ENCODE data around the gene PRKCA.

The PRKCA gene

DNA sequence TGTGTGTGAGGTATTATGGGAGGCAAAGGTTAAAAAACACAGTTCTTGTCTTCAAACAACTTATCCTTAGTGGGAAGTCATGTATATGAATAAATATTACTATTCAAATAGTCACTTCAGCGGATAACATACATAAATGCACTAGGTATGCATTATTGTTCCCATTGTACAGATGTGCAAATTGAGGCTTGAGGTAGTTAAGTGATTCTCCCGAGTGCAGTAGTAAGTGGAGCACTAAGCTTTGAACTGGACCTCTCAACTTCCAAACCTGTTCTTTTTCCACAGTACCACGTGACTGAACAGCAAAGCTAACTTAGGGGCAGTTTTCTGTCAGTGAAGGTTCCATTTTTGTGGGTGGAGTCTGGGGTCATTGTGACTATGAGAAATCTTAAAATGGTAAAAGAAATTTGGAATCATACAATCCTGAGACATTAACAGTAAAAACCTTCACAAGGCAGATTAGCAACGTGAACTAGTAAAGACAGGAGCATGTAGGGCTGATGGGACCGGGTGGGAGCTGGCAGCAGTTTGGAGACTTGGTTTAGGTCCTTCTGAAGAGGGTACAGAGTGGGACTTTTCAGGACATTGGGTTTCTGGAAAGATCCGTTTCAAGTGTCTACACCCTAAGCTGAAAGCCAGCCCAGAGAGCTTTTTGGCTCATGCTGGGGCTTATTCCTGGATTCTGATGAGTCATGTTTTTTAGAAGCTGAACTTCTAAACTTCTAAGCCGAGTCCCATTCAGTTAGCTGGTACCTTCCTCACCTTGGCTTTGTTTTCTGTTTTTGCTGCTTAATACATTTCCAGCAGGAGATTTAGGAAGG, 204.9 kb downstream of the PRKCA start:
- Histone ChIP-seq H3K9me3 (ENCODE audit: insufficient read depth, low read depth, low read length) (no peaks in the 10 kb centered on the region), H3K36me3 (ENCODE audit: insufficient read depth, low read length) (no peaks in the 10 kb centered on the region), H3F3A (ENCODE audit: low read depth) (no peaks in the 10 kb centered on the region), H3K9ac (ENCODE audit: low read depth, low read length, poor library complexity, severe bottlenecking) (no peak overlapping the region), H3K4me1 (ENCODE audit: insufficient read depth, low read length, poor library complexity, severe bottlenecking) (no peaks in the 10 kb centered on the region), H3K4me3 (ENCODE audit: low read length, poor library complexity, severe bottlenecking) (no peak overlapping the region), H3K4me2 (ENCODE audit: low read depth, low read length, poor library complexity, severe bottlenecking) (no peak overlapping the region), H3K9me2 (replicated peaks; ENCODE audit: low read depth, low read length) (no peaks in the 10 kb centered on the region), H4K20me1 (ENCODE audit: insufficient read depth, low read length, poor library complexity, severe bottlenecking) (no peaks in the 10 kb centered on the region), H3K79me2 (ENCODE audit: insufficient read depth, low read length) (no peaks in the 10 kb centered on the region), H3K27me3 (ENCODE audit: insufficient read depth, low read length, poor library complexity, severe bottlenecking) (no peaks in the 10 kb centered on the region), H2AFZ (ENCODE audit: low read length) (no peak overlapping the region)
- TF ChIP-seq EZH2phosphoT487 (IDR thresholded peaks at IDR 0.05; ENCODE audit: borderline replicate concordance) = no peak
- TF ChIP-seq, protein P1, sequence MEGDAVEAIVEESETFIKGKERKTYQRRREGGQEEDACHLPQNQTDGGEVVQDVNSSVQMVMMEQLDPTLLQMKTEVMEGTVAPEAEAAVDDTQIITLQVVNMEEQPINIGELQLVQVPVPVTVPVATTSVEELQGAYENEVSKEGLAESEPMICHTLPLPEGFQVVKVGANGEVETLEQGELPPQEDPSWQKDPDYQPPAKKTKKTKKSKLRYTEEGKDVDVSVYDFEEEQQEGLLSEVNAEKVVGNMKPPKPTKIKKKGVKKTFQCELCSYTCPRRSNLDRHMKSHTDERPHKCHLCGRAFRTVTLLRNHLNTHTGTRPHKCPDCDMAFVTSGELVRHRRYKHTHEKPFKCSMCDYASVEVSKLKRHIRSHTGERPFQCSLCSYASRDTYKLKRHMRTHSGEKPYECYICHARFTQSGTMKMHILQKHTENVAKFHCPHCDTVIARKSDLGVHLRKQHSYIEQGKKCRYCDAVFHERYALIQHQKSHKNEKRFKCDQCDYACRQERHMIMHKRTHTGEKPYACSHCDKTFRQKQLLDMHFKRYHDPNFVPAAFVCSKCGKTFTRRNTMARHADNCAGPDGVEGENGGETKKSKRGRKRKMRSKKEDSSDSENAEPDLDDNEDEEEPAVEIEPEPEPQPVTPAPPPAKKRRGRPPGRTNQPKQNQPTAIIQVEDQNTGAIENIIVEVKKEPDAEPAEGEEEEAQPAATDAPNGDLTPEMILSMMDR (conservative IDR thresholded peaks at IDR 0.05; ENCODE audit: low read length) = no peak

DNA sequence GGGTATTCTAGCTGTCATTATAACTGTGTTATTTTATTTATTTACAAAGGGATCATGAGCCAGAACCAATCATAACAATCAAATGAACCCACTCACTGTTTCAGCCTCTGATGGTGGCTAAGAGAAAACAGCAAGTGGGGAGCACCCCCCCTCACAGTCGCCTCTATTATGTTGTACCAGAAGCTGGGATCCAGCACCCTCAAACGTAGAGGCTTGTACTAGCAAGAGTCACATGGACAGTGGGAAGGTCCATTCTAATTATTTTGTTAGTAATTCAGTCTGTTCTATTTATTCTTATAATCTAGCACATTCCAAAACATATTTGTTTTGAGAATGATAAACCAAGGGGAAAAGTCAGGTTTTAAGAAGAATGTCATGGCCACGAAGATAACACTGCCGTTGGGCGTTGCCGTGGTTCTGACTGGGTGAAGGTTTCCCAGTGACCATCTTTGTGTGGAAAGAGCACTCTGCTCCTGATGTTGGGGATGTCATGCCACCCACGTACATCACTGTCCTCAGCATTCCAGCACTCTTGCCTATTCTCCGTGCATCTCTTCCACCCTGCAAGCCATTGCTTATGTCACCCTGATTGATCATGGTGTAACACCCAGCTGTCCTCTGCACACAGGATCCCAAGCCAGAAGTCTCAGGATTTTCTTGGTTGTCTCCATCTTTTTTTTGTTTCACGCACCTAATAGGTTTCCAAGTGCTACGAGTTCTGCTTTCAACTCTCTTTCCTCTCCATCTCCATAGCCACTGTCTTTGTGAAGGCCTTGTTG, 205.8 kb downstream of the PRKCA start:
- H3K4me2 ChIP-seq (ENCODE audit: low read depth, low read length, poor library complexity, severe bottlenecking) = no peak overlapping the region
- no peaks in the 10 kb centered on the region for H3K9me3 ChIP-seq (ENCODE audit: insufficient read depth, low read depth, low read length)
- H3K9me2 ChIP-seq (replicated peaks; ENCODE audit: low read depth, low read length) = no peaks in the 10 kb centered on the region
- no peak overlapping the region for H3K4me3 ChIP-seq (ENCODE audit: low read length, poor library complexity, severe bottlenecking)
- no peak overlapping the region for H2AFZ ChIP-seq (ENCODE audit: low read length)
- no peaks in the 10 kb centered on the region for H3K36me3 ChIP-seq (ENCODE audit: insufficient read depth, low read length)
- no peaks in the 10 kb centered on the region for H3K27me3 ChIP-seq (ENCODE audit: insufficient read depth, low read length, poor library complexity, severe bottlenecking)
- no peaks in the 10 kb centered on the region for H3K79me2 ChIP-seq (ENCODE audit: insufficient read depth, low read length)
- no peak overlapping the region for H3K9ac ChIP-seq (ENCODE audit: low read depth, low read length, poor library complexity, severe bottlenecking)
- no peaks in the 10 kb centered on the region for H4K20me1 ChIP-seq (ENCODE audit: insufficient read depth, low read length, poor library complexity, severe bottlenecking)
- TF ChIP-seq EZH2phosphoT487 (IDR thresholded peaks at IDR 0.05; ENCODE audit: borderline replicate concordance) = no peak
- TF ChIP-seq, protein P1 (conservative IDR thresholded peaks at IDR 0.05; ENCODE audit: low read length) = no peak
- H3K4me1 ChIP-seq (ENCODE audit: insufficient read depth, low read length, poor library complexity, severe bottlenecking) = no peaks in the 10 kb centered on the region
- H3F3A ChIP-seq (ENCODE audit: low read depth) = no peaks in the 10 kb centered on the region

DNA sequence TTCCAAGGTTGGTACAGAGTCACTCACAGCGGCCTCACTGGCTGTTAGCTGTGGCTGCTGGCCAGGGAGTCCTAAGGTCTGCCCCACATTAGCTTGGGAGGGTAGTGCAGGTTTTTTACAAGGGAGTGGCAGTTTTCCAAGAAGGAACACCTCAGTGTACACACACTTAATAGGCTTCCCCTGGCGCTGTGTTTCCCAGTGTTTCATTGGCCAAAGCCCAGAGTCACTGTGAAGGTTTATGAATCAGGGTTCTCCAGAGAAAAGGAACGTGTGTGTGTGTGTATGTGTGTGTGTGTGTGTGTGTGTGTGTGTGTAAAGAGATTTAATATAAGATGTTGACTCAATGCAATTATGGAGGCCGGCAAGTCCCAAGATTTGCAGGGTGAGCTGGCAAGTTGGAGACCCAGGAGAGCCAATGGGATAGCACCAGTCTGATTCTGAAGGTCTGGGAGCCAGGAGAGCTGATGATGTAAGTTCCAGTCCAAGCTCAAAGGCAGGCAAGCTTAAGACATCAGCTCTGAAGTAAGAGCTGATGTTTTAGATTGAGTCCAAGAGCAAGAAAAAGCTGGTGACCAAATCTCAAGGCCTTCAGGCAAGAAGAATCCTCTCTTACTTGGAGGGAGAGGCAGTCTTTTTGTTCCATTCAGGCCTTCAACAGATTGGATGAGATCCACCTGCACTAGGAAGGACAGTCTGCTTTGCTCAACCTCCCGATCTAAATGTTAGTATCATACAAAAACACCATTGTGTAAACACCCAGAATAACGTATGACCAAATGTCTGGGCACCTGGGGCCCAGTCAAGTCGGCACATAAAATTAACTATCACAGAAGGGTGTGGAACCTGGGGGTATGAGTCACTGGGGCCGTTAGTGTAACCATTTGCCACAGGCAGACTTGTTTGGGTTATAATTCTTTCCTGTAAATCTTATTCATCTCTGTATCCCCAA, 206.8 kb downstream of the PRKCA start:
- Histone ChIP-seq H3K36me3 (ENCODE audit: insufficient read depth, low read length) (no peaks in the 10 kb centered on the region), H2AFZ (ENCODE audit: low read length) (no peak overlapping the region), H3K4me2 (ENCODE audit: low read depth, low read length, poor library complexity, severe bottlenecking) (no peak overlapping the region), H4K20me1 (ENCODE audit: insufficient read depth, low read length, poor library complexity, severe bottlenecking) (no peaks in the 10 kb centered on the region), H3F3A (ENCODE audit: low read depth) (no peaks in the 10 kb centered on the region), H3K9ac (ENCODE audit: low read depth, low read length, poor library complexity, severe bottlenecking) (no peak overlapping the region), H3K79me2 (ENCODE audit: insufficient read depth, low read length) (no peaks in the 10 kb centered on the region), H3K27me3 (ENCODE audit: insufficient read depth, low read length, poor library complexity, severe bottlenecking) (no peaks in the 10 kb centered on the region), H3K4me1 (ENCODE audit: insufficient read depth, low read length, poor library complexity, severe bottlenecking) (no peaks in the 10 kb centered on the region), H3K4me3 (ENCODE audit: low read length, poor library complexity, severe bottlenecking) (no peak overlapping the region), H3K9me3 (ENCODE audit: insufficient read depth, low read depth, low read length) (no peaks in the 10 kb centered on the region), H3K9me2 (replicated peaks; ENCODE audit: low read depth, low read length) (no peaks in the 10 kb centered on the region)
- TF ChIP-seq, protein P1 (conservative IDR thresholded peaks at IDR 0.05; ENCODE audit: low read length) = no peak
- no peak for TF ChIP-seq EZH2phosphoT487 (IDR thresholded peaks at IDR 0.05; ENCODE audit: borderline replicate concordance)
